Panc1 (cell line): ENCODE data around the gene C9orf153. TPM values are rescaled to one million over a fixed set of nuclear protein-coding genes. Genes with fewer than 3 reads are reported as not detected.

Source experiments
- ATAC-seq: fragments of 200-7000 bp; cut with Tn5 transposase; 2 replicates; pipeline ENCODE4 v1.9.1; 2020; ENCODE audit warnings: mild to moderate bottlenecking, moderate library complexity
- BruUV-seq: library from RNA; stranded (reverse); fragments of 400-500 nt; replicated peaks from 2 replicates; lab custom pipeline; 2021; lab: Mats Ljungman, UMichigan
- CTCF ChIA-PET: fragments of 300-600 bp; sonication (Branson Sonifier 250); formaldehyde crosslinking; loops from one replicate; lab custom pipeline; 2022; ENCODE audit warnings: antibody characterized with exemption; lab: Charles Lee
- POLR2A ChIA-PET: fragments of 300-600 bp; sonication (Branson Sonifier 250); formaldehyde crosslinking; loops from one replicate; lab custom pipeline; 2022; ENCODE audit warnings: antibody characterized with exemption; lab: Charles Lee
- DNase-seq: peaks from one replicate; pipeline ENCODE4 v3.0.0-alpha.2; 2010; ENCODE audit warnings: low read depth, low spot score
- H3K27ac ChIP-seq: 2 replicates; pipeline ENCODE4 v1.5.1; 2011; ENCODE audit warnings: mild to moderate bottlenecking, low read length, inconsistent platforms
- H3K27me3 ChIP-seq: fragments of 200-500 bp; sonication (Bioruptor generic); 2 replicates; pipeline ENCODE4 v1.6.0; 2014; ENCODE audit warnings: low read length, inconsistent platforms; ENCODE audit not compliant: control insufficient read depth, insufficient read depth
- H3K36me3 ChIP-seq: fragments of 200-500 bp; sonication (Bioruptor generic); 2 replicates; pipeline ENCODE4 v1.5.1; 2014; ENCODE audit warnings: inconsistent platforms, mild to moderate bottlenecking, low read length, moderate library complexity; ENCODE audit not compliant: control insufficient read depth, insufficient read depth
- H3K4me1 ChIP-seq: 2 replicates; pipeline ENCODE4 v1.5.1; 2011; ENCODE audit warnings: inconsistent platforms, mild to moderate bottlenecking, low read length, moderate library complexity; ENCODE audit not compliant: control insufficient read depth, insufficient read depth
- H3K4me3 ChIP-seq, 2 experiments: 2 replicates each; pipeline ENCODE4 v1.5.1; 2011 to 2012; ENCODE audit warnings: low read depth in 2 of 2, low read length in 2 of 2, mild to moderate bottlenecking in 2 of 2, inconsistent platforms in 1 of 2, moderate library complexity in 1 of 2
- H3K9me3 ChIP-seq: fragments of 200-500 bp; sonication (Bioruptor generic); 2 replicates; pipeline ENCODE4 v1.5.1; 2014; ENCODE audit warnings: low read depth, mild to moderate bottlenecking, inconsistent platforms, low read length, moderate library complexity; ENCODE audit not compliant: control insufficient read depth, insufficient read depth
- CTCF ChIP-seq: fragments of 450-650 bp; IDR thresholded peaks from 2 replicates; pipeline ENCODE4 v1.5.1; 2017; ENCODE audit warnings: mild to moderate bottlenecking
- POLR2AphosphoS5 ChIP-seq: IDR thresholded peaks from 2 replicates; pipeline ENCODE4 v1.6.1; 2012; ENCODE audit warnings: mild to moderate bottlenecking, low read depth, low read length, moderate library complexity
- SIN3A ChIP-seq: IDR thresholded peaks from 2 replicates; pipeline ENCODE4 v1.6.1; 2012; ENCODE audit warnings: low read depth, mild to moderate bottlenecking, low read length, moderate library complexity, borderline replicate concordance; ENCODE audit not compliant: insufficient read depth
- TCF7L2 ChIP-seq: IDR thresholded peaks from 2 replicates; pipeline ENCODE4 v1.6.1; 2011; ENCODE audit warnings: mild to moderate bottlenecking, low read depth, low read length, inconsistent platforms
- in situ Hi-C: cut with HindIII; loops from 2 replicates; pipeline ENCODE4 v1.10.0; 2016; ENCODE audit warnings: low sequenced_read_pairs, low pct_unique_long_range_greater_than_20kb
- intact Hi-C: fragments of 100-400 bp; cut with micrococcal nuclease; formaldehyde crosslinking; loops from one replicate; pipeline ENCODE4 v1.10.0; 2022; ENCODE audit not compliant: unreplicated experiment
- total RNA-seq: library from RNA; stranded (reverse); gene quantifications from one replicate; pipeline ENCODE4 v1.2.1, GENCODE V29; 2021; ENCODE audit not compliant: unreplicated experiment
- TF ChIP-seq, protein P1 (sequence below), 2 experiments: IDR thresholded peaks; 2 replicates each; pipeline ENCODE4 v1.6.1; 2011 to 2012; ENCODE audit warnings: low read depth in 2 of 2, control low read depth in 1 of 2, low read length in 1 of 2, mild to moderate bottlenecking in 1 of 2, moderate library complexity in 1 of 2; ENCODE audit not compliant: insufficient read depth in 1 of 2

Gene C9orf153
- total RNA-seq, 1 experiment from 2014 or later, result not detected

DNA sequence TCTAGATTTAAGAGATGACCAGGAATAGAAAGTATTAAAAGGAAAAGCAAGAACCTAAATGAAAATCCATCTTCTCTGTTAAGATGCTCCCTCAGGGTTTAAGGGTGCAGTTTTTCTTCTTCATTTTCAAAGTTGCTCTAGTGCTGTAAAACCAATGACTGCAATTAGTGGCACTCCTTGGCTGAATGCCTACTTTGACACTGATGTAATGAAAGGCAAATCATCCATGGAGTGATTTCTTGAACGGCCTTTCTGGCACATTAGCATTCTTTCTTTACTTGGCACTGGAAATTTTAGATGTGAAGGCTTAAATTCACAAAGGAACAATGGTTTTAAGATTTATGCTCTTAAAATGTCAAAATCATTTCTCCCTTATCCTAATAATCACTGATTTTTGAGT lies 42.2 kb upstream of the C9orf153 start:
- TF ChIP-seq POLR2AphosphoS5 (no peak), TCF7L2 (no peak), SIN3A (no peak), CTCF (no peak)
- TF ChIP-seq, protein P1, sequence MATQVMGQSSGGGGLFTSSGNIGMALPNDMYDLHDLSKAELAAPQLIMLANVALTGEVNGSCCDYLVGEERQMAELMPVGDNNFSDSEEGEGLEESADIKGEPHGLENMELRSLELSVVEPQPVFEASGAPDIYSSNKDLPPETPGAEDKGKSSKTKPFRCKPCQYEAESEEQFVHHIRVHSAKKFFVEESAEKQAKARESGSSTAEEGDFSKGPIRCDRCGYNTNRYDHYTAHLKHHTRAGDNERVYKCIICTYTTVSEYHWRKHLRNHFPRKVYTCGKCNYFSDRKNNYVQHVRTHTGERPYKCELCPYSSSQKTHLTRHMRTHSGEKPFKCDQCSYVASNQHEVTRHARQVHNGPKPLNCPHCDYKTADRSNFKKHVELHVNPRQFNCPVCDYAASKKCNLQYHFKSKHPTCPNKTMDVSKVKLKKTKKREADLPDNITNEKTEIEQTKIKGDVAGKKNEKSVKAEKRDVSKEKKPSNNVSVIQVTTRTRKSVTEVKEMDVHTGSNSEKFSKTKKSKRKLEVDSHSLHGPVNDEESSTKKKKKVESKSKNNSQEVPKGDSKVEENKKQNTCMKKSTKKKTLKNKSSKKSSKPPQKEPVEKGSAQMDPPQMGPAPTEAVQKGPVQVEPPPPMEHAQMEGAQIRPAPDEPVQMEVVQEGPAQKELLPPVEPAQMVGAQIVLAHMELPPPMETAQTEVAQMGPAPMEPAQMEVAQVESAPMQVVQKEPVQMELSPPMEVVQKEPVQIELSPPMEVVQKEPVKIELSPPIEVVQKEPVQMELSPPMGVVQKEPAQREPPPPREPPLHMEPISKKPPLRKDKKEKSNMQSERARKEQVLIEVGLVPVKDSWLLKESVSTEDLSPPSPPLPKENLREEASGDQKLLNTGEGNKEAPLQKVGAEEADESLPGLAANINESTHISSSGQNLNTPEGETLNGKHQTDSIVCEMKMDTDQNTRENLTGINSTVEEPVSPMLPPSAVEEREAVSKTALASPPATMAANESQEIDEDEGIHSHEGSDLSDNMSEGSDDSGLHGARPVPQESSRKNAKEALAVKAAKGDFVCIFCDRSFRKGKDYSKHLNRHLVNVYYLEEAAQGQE (IDR thresholded peaks at IDR 0.05; ENCODE audit: insufficient read depth in 1 of 2, low read depth in 2 of 2, low read length in 1 of 2), result no peak
- H3K4me3 ChIP-seq, result no peak overlapping the region
- no peaks in the 10 kb centered on the region for H3K27me3 ChIP-seq
- peaks cover 27% of the 10 kb centered on the region for H3K36me3 ChIP-seq
- in situ Hi-C loops, result no loop called here
- H3K9me3 ChIP-seq, result no peaks in the 10 kb centered on the region
- H3K27ac ChIP-seq, result no peak overlapping the region
- intact Hi-C loops, result no loop called here
- H3K4me1 ChIP-seq, result no peaks in the 10 kb centered on the region
- POLR2A ChIA-PET, result no interaction called here
- DNase-seq (no peak), ATAC-seq (no peak)
- CTCF ChIA-PET, result no interaction called here
- no TSS peak for BruUV-seq

GRCh38 chr9:86300701-86301100 lies 41.2 kb upstream of the C9orf153 start:
- CTCF ChIA-PET, result no interaction called here
- Histone ChIP-seq H3K4me1 (no peaks in the 10 kb centered on the region), H3K27me3 (no peaks in the 10 kb centered on the region), H3K27ac (no peak overlapping the region), H3K9me3 (no peaks in the 10 kb centered on the region), H3K36me3 (peaks cover 23% of the 10 kb centered on the region), H3K4me3 (no peak overlapping the region)
- TF ChIP-seq, protein P1 (IDR thresholded peaks at IDR 0.05; ENCODE audit: insufficient read depth in 1 of 2, low read depth in 2 of 2, low read length in 1 of 2), result no peak
- TF ChIP-seq CTCF (no peak), POLR2AphosphoS5 (no peak), TCF7L2 (no peak), SIN3A (no peak)
- no peak for ATAC-seq
- POLR2A ChIA-PET, result no interaction called here
- intact Hi-C loops (no loop called here), in situ Hi-C loops (no loop called here)
- no TSS peak for BruUV-seq
- no peak for DNase-seq
